GM19468 (cell line): ENCODE data around the gene CAMKK2.
"Not testable (repeated sequence)": the region's sequence is repeated elsewhere in the genome, so short reads cannot be mapped to it uniquely, and the experiment has no call there.

ENCODE experiments used
- ATAC-seq: cut with Tn5 transposase; IDR thresholded peaks from one replicate; pipeline ENCODE4 v1.9.1; 2021; ENCODE audit warnings: mild to moderate bottlenecking, moderate library complexity, moderate number of reproducible peaks; ENCODE audit not compliant: unreplicated experiment; ENCODE audit errors: extremely low read depth

Gene CAMKK2

GRCh38 chr12:121296618-121297434 lies at the start of gene CAMKK2:
CAMKK2 (minus strand) TSS chr12:121296709; CDS start chr12:121274526, 22,183 bp downstream.
- ATAC-seq = peak; percentile 42

- ATAC-seq = no peak
These were observed 48.8 kb upstream of the CAMKK2 start for GRCh38 chr12:121345151-121345815.

GRCh38 chr12:121344506-121344905 lies 48.0 kb upstream of the CAMKK2 start:
- ATAC-seq = no peak

- no peak for ATAC-seq
These were observed 40.9 kb upstream of the CAMKK2 start for GRCh38 chr12:121337416-121337815.

GRCh38 chr12:121334513-121335343 lies 38.2 kb upstream of the CAMKK2 start:
- no peak for ATAC-seq

GRCh38 chr12:121333747-121334146 lies 37.2 kb upstream of the CAMKK2 start:
- no peak for ATAC-seq

GRCh38 chr12:121331248-121331647 lies 34.7 kb upstream of the CAMKK2 start:
- ATAC-seq = no peak

GRCh38 chr12:121330692-121331091 lies 34.2 kb upstream of the CAMKK2 start:
- no peak for ATAC-seq

- ATAC-seq = no peak
These were observed 33.7 kb upstream of the CAMKK2 start for GRCh38 chr12:121330195-121330594.

- no peak for ATAC-seq
These were observed 32.1 kb upstream of the CAMKK2 start for GRCh38 chr12:121328620-121329019.

GRCh38 chr12:121326996-121327674 lies 30.6 kb upstream of the CAMKK2 start:
- no peak for ATAC-seq

- no peak for ATAC-seq
These were observed 29.4 kb upstream of the CAMKK2 start for GRCh38 chr12:121325922-121326396.

GRCh38 chr12:121323908-121324307 lies 27.4 kb upstream of the CAMKK2 start:
- no peak for ATAC-seq

- no peak for ATAC-seq
These were observed 21.6 kb upstream of the CAMKK2 start for GRCh38 chr12:121318121-121318520.

- ATAC-seq = no peak
These were observed 17.9 kb upstream of the CAMKK2 start for GRCh38 chr12:121314431-121314830.

GRCh38 chr12:121310231-121310630 lies 13.7 kb upstream of the CAMKK2 start:
- not testable (repeated sequence) for ATAC-seq

GRCh38 chr12:121307397-121307796 lies 10.9 kb upstream of the CAMKK2 start:
- not testable (repeated sequence) for ATAC-seq

GRCh38 chr12:121304306-121304705 lies 7.8 kb upstream of the CAMKK2 start:
- no peak for ATAC-seq

- no peak for ATAC-seq
These were observed 5.4 kb upstream of the CAMKK2 start for GRCh38 chr12:121301876-121302275.
